ENCODE data around the gene ARSG. TPM values are rescaled to one million over a fixed set of nuclear protein-coding genes. Genes with fewer than 3 reads are reported as not detected.

The ARSG gene
- total and polyA plus RNA-seq, 9 of the 15 experiments (the other 6 are each of a cell fraction or from before 2014, with no cell fraction given) = 1.0 to 5.6 (median 1.8) TPM

DNA sequence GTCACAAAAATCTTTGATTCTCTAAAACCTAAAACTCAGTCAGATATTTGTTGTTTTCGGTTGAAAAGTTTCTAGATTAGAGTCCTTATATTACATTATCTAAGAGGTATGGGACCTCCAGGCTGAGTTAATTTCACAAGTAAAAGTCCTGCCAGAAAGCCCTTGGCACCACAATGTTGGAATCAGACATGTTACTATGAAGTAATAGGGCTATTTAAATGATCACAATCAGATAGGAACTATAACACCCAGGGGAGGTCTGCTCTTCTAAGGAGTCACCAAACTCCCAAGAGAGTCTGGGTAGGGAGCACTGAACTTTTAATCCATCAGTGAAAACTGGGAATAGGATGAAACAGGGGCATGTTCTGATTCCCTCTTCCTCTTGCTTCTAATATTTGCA, 111.8 kb downstream of the ARSG start:
- H3K9ac ChIP-seq (ENCODE audit: insufficient read depth in 1 of 2, low read depth in 2 of 2, low read length in 2 of 2) = no peak overlapping the region
- no peaks in the 10 kb centered on the region for H4K20me1 ChIP-seq (replicated peaks; ENCODE audit: control insufficient read depth, insufficient read depth, low read length)
- no peak overlapping the region for H3K4me2 ChIP-seq (ENCODE audit: insufficient read depth, low read length)
- TF ChIP-seq ZNF121 (CRISPR knock-in tag; conservative IDR thresholded peaks at IDR 0.05) = no peak
- TF ChIP-seq, protein P1, sequence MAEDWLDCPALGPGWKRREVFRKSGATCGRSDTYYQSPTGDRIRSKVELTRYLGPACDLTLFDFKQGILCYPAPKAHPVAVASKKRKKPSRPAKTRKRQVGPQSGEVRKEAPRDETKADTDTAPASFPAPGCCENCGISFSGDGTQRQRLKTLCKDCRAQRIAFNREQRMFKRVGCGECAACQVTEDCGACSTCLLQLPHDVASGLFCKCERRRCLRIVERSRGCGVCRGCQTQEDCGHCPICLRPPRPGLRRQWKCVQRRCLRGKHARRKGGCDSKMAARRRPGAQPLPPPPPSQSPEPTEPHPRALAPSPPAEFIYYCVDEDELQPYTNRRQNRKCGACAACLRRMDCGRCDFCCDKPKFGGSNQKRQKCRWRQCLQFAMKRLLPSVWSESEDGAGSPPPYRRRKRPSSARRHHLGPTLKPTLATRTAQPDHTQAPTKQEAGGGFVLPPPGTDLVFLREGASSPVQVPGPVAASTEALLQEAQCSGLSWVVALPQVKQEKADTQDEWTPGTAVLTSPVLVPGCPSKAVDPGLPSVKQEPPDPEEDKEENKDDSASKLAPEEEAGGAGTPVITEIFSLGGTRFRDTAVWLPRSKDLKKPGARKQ (CRISPR knock-in tag; IDR thresholded peaks at IDR 0.05) = no peak
- no peak for TF ChIP-seq CCNT2 (IDR thresholded peaks at IDR 0.05; ENCODE audit: borderline replicate concordance, extremely low read depth, insufficient read length, low read depth, low read length)
- TF ChIP-seq MEF2D (tag; conservative IDR thresholded peaks at IDR 0.05; ENCODE audit: low read depth) = no peak
- no peak for TF ChIP-seq ZNF695 (CRISPR knock-in tag; IDR thresholded peaks at IDR 0.05)
- no peak for TF ChIP-seq TAF9B (IDR thresholded peaks at IDR 0.05; ENCODE audit: partially characterized antibody)
- TF ChIP-seq FOS (IDR thresholded peaks at IDR 0.05; ENCODE audit: extremely low read depth, insufficient read length) = no peak
- no peaks in the 10 kb centered on the region for H3K36me3 ChIP-seq (ENCODE audit: control insufficient read depth, insufficient read depth, low read length)
- DNase-seq (ENCODE audit: extremely low read depth in 1 of 4, low spot score in 3 of 4) (no peak), FAIRE-seq (no peak), ATAC-seq (no peak)
- H3K79me2 ChIP-seq (ENCODE audit: control insufficient read depth, insufficient read depth, low read length) = no peaks in the 10 kb centered on the region
- no TSS peak for BruUV-seq (replicated peaks)
- 20% methylated on average over 1 of the region's 1 CpG for WGBS (ENCODE audit: insufficient coverage, low coverage, missing lambda C conversion rate)
- H3K27me3 ChIP-seq (ENCODE audit: control insufficient read depth in 2 of 2, insufficient read depth in 2 of 2, low read length in 2 of 2) = peaks cover 12 to 22% of the 10 kb centered on the region in 2 experiments; a peak in 3 of 5 replicates
- H3K4me3 ChIP-seq = no peak overlapping the region
- ChIA-PET POLR2A (no interaction called here), CTCF (ENCODE audit: low intra/inter-chr PET ratio) (no interaction called here)
- H3K4me1 ChIP-seq (replicated peaks in 1 of 2; ENCODE audit: control insufficient read depth in 2 of 2, insufficient read depth in 2 of 2, low read length in 2 of 2) = 0 out of 5 replicates have a peak, but pooled peaks cover 0 to 4% of the 10 kb centered on the region in 2 experiments
- no peaks in the 10 kb centered on the region for H3K9me1 ChIP-seq (ENCODE audit: control insufficient read depth, insufficient read depth, low read length)
- in situ Hi-C loops (cut with MboI) (no loop called here), intact Hi-C loops (cut with micrococcal nuclease) (no loop called here)
- no peak overlapping the region for H2AFZ ChIP-seq (ENCODE audit: low read depth, low read length)
- no peaks in the 10 kb centered on the region for H3K9me3 ChIP-seq (replicated peaks; ENCODE audit: control insufficient read depth, insufficient read depth, low read depth, low read length)
- no peak overlapping the region for H3K27ac ChIP-seq (ENCODE audit: extremely low read depth, low read depth, low read length)
